HCT116 (cell line): ENCODE measurements around the gene DACH2. TPM values are rescaled to one million over a fixed set of nuclear protein-coding genes. Genes with fewer than 3 reads are reported as not detected.

Experiments used
- ATAC-seq: fragments of 200-7000 bp; cut with Tn5 transposase; 2 replicates; pipeline ENCODE4 v1.9.1; 2020; ENCODE audit warnings: mild to moderate bottlenecking, moderate library complexity
- BruUV-seq: library from RNA; stranded (reverse); fragments of 400-500 nt; replicated peaks from 2 replicates; lab custom pipeline; 2021; lab: Mats Ljungman, UMichigan
- CTCF ChIA-PET: fragments of 300-600 bp; sonication (Branson Sonifier 250); formaldehyde crosslinking; loops from one replicate; lab custom pipeline; 2021; ENCODE audit warnings: antibody characterized with exemption; lab: Charles Lee
- POLR2A ChIA-PET: fragments of 300-600, 350-600 bp; sonication (Branson Sonifier 250); formaldehyde crosslinking; loops from one replicate; lab custom pipeline; 2021; ENCODE audit warnings: antibody characterized with exemption; lab: Charles Lee
- RAD21 ChIA-PET, 2 experiments: fragments of 300-600 bp; sonication (Branson Sonifier 250); formaldehyde crosslinking; loops; one replicate each; lab custom pipeline; 2023; ENCODE audit warnings: low total read pairs in 2 of 2; ENCODE audit not compliant: uncharacterized antibody in 2 of 2, unreplicated experiment in 2 of 2, low non-redundant PET in 1 of 2; lab: Charles Lee
- DNase-seq: peaks from one replicate; pipeline ENCODE4 v3.0.0-alpha.2; 2010; ENCODE audit warnings: low read depth, low spot score
- H2AFZ ChIP-seq: fragments of 200-600 bp; shearing (Covaris generic), sonication (generic); 2 replicates; pipeline ENCODE4 v1.6.1; 2017; ENCODE audit warnings: low read depth, mixed run types, mixed read lengths, antibody characterized with exemption, low read length; ENCODE audit not compliant: poor library complexity, severe bottlenecking
- H3K27ac ChIP-seq: 2 replicates; pipeline ENCODE4 v1.5.1; 2012; ENCODE audit warnings: low read depth, low read length
- H3K27me3 ChIP-seq: fragments of 200-600 bp; sonication (generic); 2 replicates; pipeline ENCODE4 v1.6.1; 2016; ENCODE audit warnings: mixed run types, low read length, mixed read lengths; ENCODE audit not compliant: insufficient read depth
- H3K36me3 ChIP-seq, 2 experiments: fragments of 200-500 bp in 1 of 2; fragments of 200-600 bp in 1 of 2; sonication (Bioruptor generic) in 1 of 2; sonication (generic) in 1 of 2; 2 replicates each; pipeline versions ENCODE4 v1.5.1 to v1.6.1; 2014 to 2016; ENCODE audit warnings: low read length in 2 of 2, inconsistent platforms in 1 of 2, mixed read lengths in 1 of 2, mixed run types in 1 of 2; ENCODE audit not compliant: insufficient read depth in 2 of 2, control insufficient read depth in 1 of 2
- H3K4me1 ChIP-seq, 2 experiments: fragments of 200-600 bp in 1 of 2; sonication (generic) in 1 of 2; 2 replicates each; pipeline versions ENCODE4 v1.5.1 to v1.6.1; 2012 to 2017; ENCODE audit warnings: low read length in 2 of 2, inconsistent platforms in 1 of 2, mild to moderate bottlenecking in 1 of 2, mixed read lengths in 1 of 2, mixed run types in 1 of 2, moderate library complexity in 1 of 2; ENCODE audit not compliant: insufficient read depth in 2 of 2, control insufficient read depth in 1 of 2
- H3K4me2 ChIP-seq: fragments of 200-600 bp; sonication (generic); 2 replicates; pipeline ENCODE4 v1.6.1; 2017; ENCODE audit warnings: mixed run types, low read length, mixed read lengths
- H3K4me3 ChIP-seq, 2 experiments: fragments of 200-600 bp in 1 of 2; sonication (generic) in 1 of 2; replicated peaks in 1 of 2; 2 replicates each; pipeline ENCODE4 v1.5.1; 2011 to 2016; ENCODE audit warnings: low read length in 2 of 2, control low read depth in 1 of 2, low read depth in 1 of 2, mild to moderate bottlenecking in 1 of 2, mixed read lengths in 1 of 2, mixed run types in 1 of 2
- H3K79me2 ChIP-seq: fragments of 200-600 bp; sonication (generic); 2 replicates; pipeline ENCODE4 v1.6.1; 2017; ENCODE audit warnings: mild to moderate bottlenecking, mixed run types, low read length, moderate library complexity, mixed read lengths; ENCODE audit not compliant: insufficient read depth
- H3K9ac ChIP-seq: fragments of 200-600 bp; sonication (generic); 2 replicates; pipeline ENCODE4 v1.6.1; 2016; ENCODE audit warnings: low read length, mixed read lengths
- H3K9me2 ChIP-seq: fragments of 200-600 bp; sonication (generic), shearing (Covaris generic); 2 replicates; pipeline ENCODE4 v1.6.1; 2017; ENCODE audit warnings: mixed run types, mild to moderate bottlenecking, moderate library complexity; ENCODE audit not compliant: insufficient read depth
- H3K9me3 ChIP-seq, 2 experiments: fragments of 200-500 bp in 1 of 2; fragments of 200-600 bp in 1 of 2; sonication (Bioruptor generic) in 1 of 2; sonication (generic) in 1 of 2; 2 replicates each; pipeline ENCODE4 v1.6.1; 2014 to 2017; ENCODE audit warnings: low read length in 2 of 2, mixed read lengths in 2 of 2, inconsistent platforms in 1 of 2, low read depth in 1 of 2, mild to moderate bottlenecking in 1 of 2, mixed run types in 1 of 2, moderate library complexity in 1 of 2; ENCODE audit not compliant: control insufficient read depth in 1 of 2, insufficient read depth in 1 of 2
- H4K20me1 ChIP-seq: fragments of 200-600 bp; sonication (generic), shearing (Covaris generic); 2 replicates; pipeline ENCODE4 v1.6.1; 2017; ENCODE audit warnings: mixed run types, mild to moderate bottlenecking, moderate library complexity; ENCODE audit not compliant: insufficient read depth
- ATF3 ChIP-seq: IDR thresholded peaks from 2 replicates; pipeline ENCODE4 v1.6.1; 2012
- CBX3 ChIP-seq: IDR thresholded peaks from 2 replicates; pipeline ENCODE4 v1.6.1; 2012; ENCODE audit warnings: low read depth
- CEBPB ChIP-seq: IDR thresholded peaks from 2 replicates; pipeline ENCODE4 v1.6.1; 2012; ENCODE audit warnings: low read depth
- EGR1 ChIP-seq: IDR thresholded peaks from 2 replicates; pipeline ENCODE4 v1.6.1; 2012; ENCODE audit warnings: low read depth
- ELF1 ChIP-seq: IDR thresholded peaks from 2 replicates; pipeline ENCODE4 v1.6.1; 2012; ENCODE audit warnings: low read depth, borderline replicate concordance
- EZH2 ChIP-seq: fragments of 200-600 bp; sonication (generic); IDR thresholded peaks from 2 replicates; pipeline ENCODE4 v1.6.1; 2017; ENCODE audit warnings: antibody characterized with exemption, mixed run types
- EZH2phosphoT487 ChIP-seq: fragments of 200-600 bp; IDR thresholded peaks from 2 replicates; pipeline ENCODE4 v1.6.1; 2018; ENCODE audit warnings: antibody characterized with exemption, borderline replicate concordance
- JUND ChIP-seq: IDR thresholded peaks from 2 replicates; pipeline ENCODE4 v1.6.1; 2012
- MAX ChIP-seq: IDR thresholded peaks from 2 replicates; pipeline ENCODE4 v1.6.1; 2012
- POLR2A ChIP-seq: IDR thresholded peaks from 2 replicates; pipeline ENCODE4 v1.7.0; 2011; ENCODE audit warnings: borderline replicate concordance; ENCODE audit not compliant: insufficient read depth, insufficient read length; ENCODE audit errors: extremely low read depth
- POLR2AphosphoS5 ChIP-seq: IDR thresholded peaks from 2 replicates; pipeline ENCODE4 v1.6.1; 2011; ENCODE audit warnings: mild to moderate bottlenecking, low read depth, low read length, moderate library complexity
- RAD21 ChIP-seq: IDR thresholded peaks from 2 replicates; pipeline ENCODE4 v1.6.1; 2012; ENCODE audit warnings: low read depth, mild to moderate bottlenecking
- SIN3A ChIP-seq: IDR thresholded peaks from 2 replicates; pipeline ENCODE4 v1.6.1; 2012; ENCODE audit warnings: low read depth
- SP1 ChIP-seq: IDR thresholded peaks from 2 replicates; pipeline ENCODE4 v1.6.1; 2012; ENCODE audit warnings: low read depth
- SRF ChIP-seq: IDR thresholded peaks from 2 replicates; pipeline ENCODE4 v1.6.1; 2012; ENCODE audit warnings: low read depth
- TCF7L2 ChIP-seq: IDR thresholded peaks from 2 replicates; pipeline ENCODE4 v1.7.0; 2011; ENCODE audit warnings: borderline replicate concordance, inconsistent platforms; ENCODE audit not compliant: insufficient read depth, insufficient read length; ENCODE audit errors: extremely low read depth
- YY1 ChIP-seq: IDR thresholded peaks from 2 replicates; pipeline ENCODE4 v1.6.1; 2011; ENCODE audit warnings: low read length, low read depth, moderate library complexity, mild to moderate bottlenecking; ENCODE audit not compliant: insufficient replicate concordance; ENCODE audit errors: extremely low read depth
- ZNF274 ChIP-seq: fragments of 200-500 bp; sonication (Bioruptor generic); IDR thresholded peaks from 2 replicates; pipeline ENCODE4 v1.6.1; 2014; ENCODE audit warnings: mild to moderate bottlenecking, low read depth, low read length, inconsistent platforms
- intact Hi-C: fragments of 100-400 bp; cut with micrococcal nuclease; formaldehyde crosslinking; loops from 2 replicates; pipeline ENCODE4 v1.10.0; 2022
- total RNA-seq: library from RNA; stranded (reverse); gene quantifications from one replicate; pipeline ENCODE4 v1.2.1, GENCODE V29; 2021; ENCODE audit not compliant: unreplicated experiment
- TF ChIP-seq, protein P1 (sequence below): IDR thresholded peaks from 2 replicates; pipeline ENCODE4 v1.6.1; 2012; ENCODE audit warnings: low read depth

The DACH2 gene
- total RNA-seq, 1 experiment from 2014 or later = not detected

- Histone ChIP-seq H4K20me1 (no peaks in the 10 kb centered on the region), H3K79me2 (no peaks in the 10 kb centered on the region), H3K4me2 (no peak overlapping the region), H3K9ac (no peak overlapping the region), H3K9me2 (no peaks in the 10 kb centered on the region), H3K27me3 (no peaks in the 10 kb centered on the region), H3K4me3 (no peak overlapping the region), H3K4me1 (no peaks in the 10 kb centered on the region), H2AFZ (no peak overlapping the region), H3K9me3 (no peaks in the 10 kb centered on the region; a peak in 1 of 4 replicates), H3K36me3 (no peaks in the 10 kb centered on the region), H3K27ac (no peak overlapping the region)
- no TSS peak for BruUV-seq
- ChIA-PET CTCF (no interaction called here), RAD21 (no interaction called here), POLR2A (no interaction called here)
- intact Hi-C loops = no loop called here
- no peak for TF ChIP-seq CBX3
- no peak for TF ChIP-seq SRF
- TF ChIP-seq EZH2 = no peak
- TF ChIP-seq, protein P1, sequence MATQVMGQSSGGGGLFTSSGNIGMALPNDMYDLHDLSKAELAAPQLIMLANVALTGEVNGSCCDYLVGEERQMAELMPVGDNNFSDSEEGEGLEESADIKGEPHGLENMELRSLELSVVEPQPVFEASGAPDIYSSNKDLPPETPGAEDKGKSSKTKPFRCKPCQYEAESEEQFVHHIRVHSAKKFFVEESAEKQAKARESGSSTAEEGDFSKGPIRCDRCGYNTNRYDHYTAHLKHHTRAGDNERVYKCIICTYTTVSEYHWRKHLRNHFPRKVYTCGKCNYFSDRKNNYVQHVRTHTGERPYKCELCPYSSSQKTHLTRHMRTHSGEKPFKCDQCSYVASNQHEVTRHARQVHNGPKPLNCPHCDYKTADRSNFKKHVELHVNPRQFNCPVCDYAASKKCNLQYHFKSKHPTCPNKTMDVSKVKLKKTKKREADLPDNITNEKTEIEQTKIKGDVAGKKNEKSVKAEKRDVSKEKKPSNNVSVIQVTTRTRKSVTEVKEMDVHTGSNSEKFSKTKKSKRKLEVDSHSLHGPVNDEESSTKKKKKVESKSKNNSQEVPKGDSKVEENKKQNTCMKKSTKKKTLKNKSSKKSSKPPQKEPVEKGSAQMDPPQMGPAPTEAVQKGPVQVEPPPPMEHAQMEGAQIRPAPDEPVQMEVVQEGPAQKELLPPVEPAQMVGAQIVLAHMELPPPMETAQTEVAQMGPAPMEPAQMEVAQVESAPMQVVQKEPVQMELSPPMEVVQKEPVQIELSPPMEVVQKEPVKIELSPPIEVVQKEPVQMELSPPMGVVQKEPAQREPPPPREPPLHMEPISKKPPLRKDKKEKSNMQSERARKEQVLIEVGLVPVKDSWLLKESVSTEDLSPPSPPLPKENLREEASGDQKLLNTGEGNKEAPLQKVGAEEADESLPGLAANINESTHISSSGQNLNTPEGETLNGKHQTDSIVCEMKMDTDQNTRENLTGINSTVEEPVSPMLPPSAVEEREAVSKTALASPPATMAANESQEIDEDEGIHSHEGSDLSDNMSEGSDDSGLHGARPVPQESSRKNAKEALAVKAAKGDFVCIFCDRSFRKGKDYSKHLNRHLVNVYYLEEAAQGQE = no peak
- no peak for TF ChIP-seq TCF7L2
- no peak for TF ChIP-seq ZNF274
- no peak for TF ChIP-seq POLR2AphosphoS5
- no peak for TF ChIP-seq SP1
- TF ChIP-seq MAX = no peak
- no peak for TF ChIP-seq CEBPB
- TF ChIP-seq JUND = no peak
- no peak for TF ChIP-seq YY1
- TF ChIP-seq EZH2phosphoT487 = no peak
- TF ChIP-seq POLR2A = no peak
- TF ChIP-seq EGR1 = no peak
- no peak for TF ChIP-seq ATF3
- no peak for TF ChIP-seq SIN3A
- no peak for TF ChIP-seq RAD21
- no peak for TF ChIP-seq ELF1
- no peak for DNase-seq
- ATAC-seq = no peak
These were observed 259.1 kb downstream of the DACH2 start for GRCh38 chrX:86407371-86407770.
